NOMO-1 (cell line): ENCODE data around the gene LMOD1.
"Not testable (repeated sequence)": the region's sequence is repeated elsewhere in the genome, so short reads cannot be mapped to it uniquely, and the experiment has no call there.

Experiments used
- DNase-seq, 2 experiments: peaks; one replicate each; lab custom pipeline; 2025; ENCODE audit not compliant: unreplicated experiment in 2 of 2; lab: John Stamatoyannopoulos, UW

The LMOD1 gene

GRCh38 chr1:201946224-201946908, at the start of gene LMOD1:
Gene LMOD1 (minus strand): TSS chr1:201946548. CDS start chr1:201946340, 208 bp downstream.
- DNase-seq, result no peak

GRCh38 chr1:201990427-201990826, 44.1 kb upstream of the LMOD1 start:
- DNase-seq, result no peak

- DNase-seq, result no peak
Measured at GRCh38 chr1:201989354-201990128, 43.2 kb upstream of the LMOD1 start.

GRCh38 chr1:201988601-201989000, 42.3 kb upstream of the LMOD1 start:
- no peak for DNase-seq

GRCh38 chr1:201985355-201985754, 39.0 kb upstream of the LMOD1 start:
- DNase-seq, result no peak

GRCh38 chr1:201984446-201984845, 38.1 kb upstream of the LMOD1 start:
- no peak for DNase-seq

GRCh38 chr1:201983380-201983805, 37.0 kb upstream of the LMOD1 start:
- DNase-seq, result no peak

GRCh38 chr1:201982623-201983379, 36.5 kb upstream of the LMOD1 start, which contains the start of gene RNPEP:
Gene RNPEP (plus strand): TSS chr1:201982648. CDS start chr1:201982667, 19 bp downstream.
- DNase-seq, result peak; percentile 77 to 83

GRCh38 chr1:201982082-201982622, 35.8 kb upstream of the LMOD1 start:
- DNase-seq, result peak; percentile 36 to 67

GRCh38 chr1:201970334-201971159, 24.2 kb upstream of the LMOD1 start:
- no peak for DNase-seq

- DNase-seq, result no peak
Measured at GRCh38 chr1:201968202-201968925, 22.0 kb upstream of the LMOD1 start.

GRCh38 chr1:201966171-201966570, 19.8 kb upstream of the LMOD1 start:
- DNase-seq, result no peak

- no peak for DNase-seq
Measured at GRCh38 chr1:201964261-201964660, 17.9 kb upstream of the LMOD1 start.

GRCh38 chr1:201962382-201962781, 16.0 kb upstream of the LMOD1 start:
- not testable (repeated sequence) for DNase-seq

- DNase-seq, result no peak
Measured at GRCh38 chr1:201958348-201958747, 12.0 kb upstream of the LMOD1 start.

- DNase-seq, result peak; percentile 39 to 57
Measured at GRCh38 chr1:201955729-201956143, 9.4 kb upstream of the LMOD1 start.

- peak; percentile 96 to 97 for DNase-seq
Measured at GRCh38 chr1:201955009-201955728, 8.8 kb upstream of the LMOD1 start, which contains the start of gene TIMM17A. Gene TIMM17A (plus strand): TSS chr1:201955503. CDS start chr1:201955527, 24 bp downstream.

GRCh38 chr1:201954263-201955008, 8.1 kb upstream of the LMOD1 start:
- no peak for DNase-seq
